GM12874 (cell line): ENCODE results near the gene CIAO1.

Experiments
- CTCF ChIP-seq: IDR thresholded peaks from 2 replicates; pipeline ENCODE4 v1.5.1; 2011; ENCODE audit warnings: low read depth, mild to moderate bottlenecking, control low read depth, low read length, moderate library complexity; ENCODE audit not compliant: insufficient read depth

Gene CIAO1

GRCh38 chr2:96304606-96305005, 38.6 kb downstream of the CIAO1 start:
- no peak for TF ChIP-seq CTCF

GRCh38 chr2:96305091-96305978, 39.3 kb downstream of the CIAO1 start, which contains the start of gene SNRNP200:
Gene SNRNP200, minus strand, starts transcription at chr2:96305546. Its CDS starts 109 bp downstream, at chr2:96305437.
- no peak for TF ChIP-seq CTCF

GRCh38 chr2:96305979-96306308, 39.9 kb downstream of the CIAO1 start:
- TF ChIP-seq CTCF: no peak

- TF ChIP-seq CTCF: no peak
These were observed 40.3 kb downstream of the CIAO1 start for GRCh38 chr2:96306370-96306769.

GRCh38 chr2:96308248-96308647, 42.2 kb downstream of the CIAO1 start:
- TF ChIP-seq CTCF: no peak

GRCh38 chr2:96315005-96315399, 49.0 kb downstream of the CIAO1 start:
- TF ChIP-seq CTCF: no peak

GRCh38 chr2:96315400-96316071, 49.5 kb downstream of the CIAO1 start:
- TF ChIP-seq CTCF: no peak
